Activated naive CD4-positive, alpha-beta T cell treated with anti-CD3 and anti-CD28 coated beads for 36 hours (primary cell): Measurements from ENCODE around the gene ZNF205. TPM values are rescaled to one million over a fixed set of nuclear protein-coding genes. Genes with fewer than 3 reads are reported as not detected.

Experiments used
- CTCF ChIA-PET: fragments of 350-600 bp; sonication (Branson Sonifier 250); formaldehyde crosslinking; loops from one replicate; lab custom pipeline; 2021; ENCODE audit warnings: antibody characterized with exemption; lab: Charles Lee
- DNase-seq: peaks from one replicate; pipeline ENCODE4 v3.0.0-alpha.2; 2020
- H3K27ac Mint-ChIP-seq: one replicate; pipeline ENCODE4 v1.8.0; 2021; ENCODE audit warnings: mild to moderate bottlenecking, mixed read lengths
- H3K27me3 Mint-ChIP-seq: one replicate; pipeline ENCODE4 v1.8.0; 2021; ENCODE audit warnings: low read depth, mixed read lengths
- H3K36me3 Mint-ChIP-seq: one replicate; pipeline ENCODE4 v1.8.0; 2021; ENCODE audit warnings: low read depth, mixed read lengths
- H3K4me1 Mint-ChIP-seq: one replicate; pipeline ENCODE4 v1.8.0; 2021; ENCODE audit warnings: low read depth, mixed read lengths
- H3K4me3 Mint-ChIP-seq: one replicate; pipeline ENCODE4 v1.8.0; 2021; ENCODE audit warnings: mild to moderate bottlenecking, moderate library complexity, mixed read lengths
- H3K9me3 Mint-ChIP-seq: one replicate; pipeline ENCODE4 v1.8.0; 2021; ENCODE audit warnings: mixed read lengths
- intact Hi-C: fragments of 100-400 bp; cut with micrococcal nuclease; formaldehyde crosslinking; loops from one replicate; pipeline ENCODE4 v1.15.1; 2023
- total RNA-seq, 2 experiments: library from RNA; stranded (reverse); gene quantifications; one replicate each; pipeline ENCODE4 v1.2.3, GENCODE V29; 2021

ZNF205 gene
- total RNA-seq, 2 experiments from 2014 or later, result 0.25 TPM; not detected in 1

- Mint-ChIP-seq H3K27ac (no peak overlapping the region), H3K27me3 (no peaks in the 10 kb centered on the region), H3K9me3 (no peaks in the 10 kb centered on the region), H3K4me3 (no peak overlapping the region), H3K36me3 (no peaks in the 10 kb centered on the region), H3K4me1 (peaks cover 29% of the 10 kb centered on the region)
- intact Hi-C loops, result loop anchor here (1.0 kb wide), 1 partner anchor 33 kb away; no protein-coding TSS in a partner anchor
- CTCF ChIA-PET, result interaction anchor here (0.5 to 9.5 kb wide), 16 partner anchors 9 to 419 kb away, joined by 3 to 122 read pairs (median 4); partner anchors contain the start of genes HCFC1R1, IL32 and THOC6
- DNase-seq, result no peak
Measured at GRCh38 chr16:3096362-3096761, 16.0 kb upstream of the ZNF205 start.

GRCh38 chr16:3097266-3097665, 15.1 kb upstream of the ZNF205 start:
- H3K36me3 Mint-ChIP-seq, result no peaks in the 10 kb centered on the region
- no peak for DNase-seq
- intact Hi-C loops, result no loop called here
- peaks cover 34% of the 10 kb centered on the region for H3K4me1 Mint-ChIP-seq
- CTCF ChIA-PET, result interaction anchor here (0.6 to 9.5 kb wide), 9 partner anchors 17 to 216 kb away, joined by 3 to 122 read pairs (median 5); partner anchors contain the start of gene IL32
- no peaks in the 10 kb centered on the region for H3K27me3 Mint-ChIP-seq
- no peaks in the 10 kb centered on the region for H3K9me3 Mint-ChIP-seq
- H3K27ac Mint-ChIP-seq, result no peak overlapping the region
- no peak overlapping the region for H3K4me3 Mint-ChIP-seq

GRCh38 chr16:3098459-3099394, 13.7 kb upstream of the ZNF205 start, which contains the start of gene ZSCAN10:
Gene ZSCAN10 (minus strand): TSS chr16:3099294. CDS start chr16:3092937, 6,357 bp downstream.
- Mint-ChIP-seq H3K4me3 (peak within 1 kb of the TSS; percentile 69), H3K27ac (no peak within 1 kb of the TSS), H3K9me3 (no peaks in the 10 kb centered on the region), H3K36me3 (no peaks in the 10 kb centered on the region), H3K4me1 (peaks cover 41% of the 10 kb centered on the region), H3K27me3 (no peaks in the 10 kb centered on the region)
- no peak for DNase-seq
- intact Hi-C loops, result no loop called here
- CTCF ChIA-PET, result interaction anchor here (0.8 to 9.5 kb wide), 5 partner anchors 28 to 73 kb away, joined by 3 to 122 read pairs (median 4); no protein-coding TSS in a partner anchor

GRCh38 chr16:3099395-3099731, 13.0 kb upstream of the ZNF205 start:
- no peaks in the 10 kb centered on the region for H3K36me3 Mint-ChIP-seq
- intact Hi-C loops, result no loop called here
- peaks cover 41% of the 10 kb centered on the region for H3K4me1 Mint-ChIP-seq
- H3K27ac Mint-ChIP-seq, result no peak overlapping the region
- CTCF ChIA-PET, result interaction anchor here (0.7 to 9.5 kb wide), 4 partner anchors 25 to 73 kb away, joined by 3 to 122 read pairs (median 4); no protein-coding TSS in a partner anchor
- no peaks in the 10 kb centered on the region for H3K9me3 Mint-ChIP-seq
- no peaks in the 10 kb centered on the region for H3K27me3 Mint-ChIP-seq
- DNase-seq, result no peak
- no peak overlapping the region for H3K4me3 Mint-ChIP-seq

GRCh38 chr16:3099732-3100499, 12.5 kb upstream of the ZNF205 start:
- peak; percentile 97 for DNase-seq
- Mint-ChIP-seq H3K36me3 (no peaks in the 10 kb centered on the region), H3K4me1 (peaks cover 36% of the 10 kb centered on the region), H3K4me3 (peak overlapping the region; percentile 69), H3K9me3 (no peaks in the 10 kb centered on the region), H3K27me3 (no peaks in the 10 kb centered on the region), H3K27ac (no peak overlapping the region)
- CTCF ChIA-PET, result interaction anchor here (0.7 to 9.5 kb wide), 6 partner anchors 25 to 66 kb away, joined by 3 to 122 read pairs (median 4); partner anchors contain the start of gene ZNF213
- intact Hi-C loops, result loop anchor here (1.0 to 2.0 kb wide), 7 partner anchors 24 to 401 kb away; partner anchors contain the start of gene CLUAP1

GRCh38 chr16:3101018-3101840, 11.2 kb upstream of the ZNF205 start:
- Mint-ChIP-seq H3K9me3 (no peaks in the 10 kb centered on the region), H3K27me3 (no peaks in the 10 kb centered on the region), H3K27ac (peak overlapping the region; percentile 88), H3K4me1 (peaks cover 35% of the 10 kb centered on the region), H3K36me3 (no peaks in the 10 kb centered on the region), H3K4me3 (peak overlapping the region; percentile 75)
- CTCF ChIA-PET, result interaction anchor here (0.8 to 9.5 kb wide), 13 partner anchors 10 to 69 kb away, joined by 3 to 122 read pairs (median 5); partner anchors contain the start of gene ZNF213
- intact Hi-C loops, result loop anchor here (2.0 kb wide), 4 partner anchors 26 to 400 kb away; partner anchors contain the start of gene CLUAP1
- DNase-seq, result peak; percentile 76

GRCh38 chr16:3101841-3102470, 10.4 kb upstream of the ZNF205 start:
- peak overlapping the region; percentile 88 for H3K27ac Mint-ChIP-seq
- no peaks in the 10 kb centered on the region for H3K9me3 Mint-ChIP-seq
- no peaks in the 10 kb centered on the region for H3K36me3 Mint-ChIP-seq
- H3K4me1 Mint-ChIP-seq, result peaks cover 35% of the 10 kb centered on the region
- intact Hi-C loops, result loop anchor here (2.0 kb wide), 4 partner anchors 27 to 399 kb away; partner anchors contain the start of gene CLUAP1
- H3K27me3 Mint-ChIP-seq, result no peaks in the 10 kb centered on the region
- peak overlapping the region; percentile 75 for H3K4me3 Mint-ChIP-seq
- DNase-seq, result peak; percentile 56
- CTCF ChIA-PET, result interaction anchor here (1.3 to 9.5 kb wide), 9 partner anchors 10 to 66 kb away, joined by 3 to 122 read pairs (median 5); no protein-coding TSS in a partner anchor

GRCh38 chr16:3106205-3106928, 6.0 kb upstream of the ZNF205 start:
- intact Hi-C loops, result no loop called here
- H3K4me1 Mint-ChIP-seq, result peaks cover 24% of the 10 kb centered on the region
- H3K36me3 Mint-ChIP-seq, result no peaks in the 10 kb centered on the region
- no peaks in the 10 kb centered on the region for H3K9me3 Mint-ChIP-seq
- CTCF ChIA-PET, result interaction anchor here (0.5 to 4.0 kb wide), 7 partner anchors 10 to 233 kb away, joined by 3 to 24 read pairs (median 4); no protein-coding TSS in a partner anchor
- DNase-seq, result peak; percentile 93
- peak overlapping the region; percentile 90 for H3K27ac Mint-ChIP-seq
- peak overlapping the region; percentile 81 for H3K4me3 Mint-ChIP-seq
- no peaks in the 10 kb centered on the region for H3K27me3 Mint-ChIP-seq

- no peaks in the 10 kb centered on the region for H3K9me3 Mint-ChIP-seq
- CTCF ChIA-PET, result interaction anchor here (0.7 to 3.0 kb wide), 4 partner anchors 9 to 111 kb away, joined by 3 to 9 read pairs (median 4); no protein-coding TSS in a partner anchor
- H3K27ac Mint-ChIP-seq, result no peak overlapping the region
- DNase-seq, result no peak
- intact Hi-C loops, result no loop called here
- no peaks in the 10 kb centered on the region for H3K36me3 Mint-ChIP-seq
- no peaks in the 10 kb centered on the region for H3K4me1 Mint-ChIP-seq
- H3K4me3 Mint-ChIP-seq, result peak overlapping the region; percentile 18
- peaks cover 7% of the 10 kb centered on the region for H3K27me3 Mint-ChIP-seq
Measured at GRCh38 chr16:3112881-3113574, 642 bp downstream of the ZNF205 start.
